ENCODE measurements around the gene GALNT14. TPM values are rescaled to one million over a fixed set of nuclear protein-coding genes. Genes with fewer than 3 reads are reported as not detected.

Gene GALNT14
- total and polyA plus RNA-seq, 8 donors, result 1.9 to 9.1 (median 2.8) TPM

GRCh38 chr2:31016648-31017047 is 121.6 kb downstream of the GALNT14 start:
- H3K36me3 ChIP-seq, result no peaks in the 10 kb centered on the region
- TF ChIP-seq CTCF (IDR thresholded peaks at IDR 0.05), result no peak
- no peaks in the 10 kb centered on the region for H3K27me3 ChIP-seq
- no peak overlapping the region for H3K4me3 ChIP-seq
- intact Hi-C loops (cut with DNase I), result no loop called here
- H3K27ac ChIP-seq, result no peak overlapping the region
- 84 to 88% methylated on average over 5 of the region's 5 CpGs for WGBS, 2 donors
- FAIRE-seq (no peak), ATAC-seq (no peak), DNase-seq (no peak)
- no peaks in the 10 kb centered on the region for H3K4me1 ChIP-seq
- no peaks in the 10 kb centered on the region for H3K9me3 ChIP-seq

- 61 to 72% methylated on average over 4 of the region's 4 CpGs for WGBS, 2 donors
- H3K9me3 ChIP-seq, result no peaks in the 10 kb centered on the region
- FAIRE-seq, result no peak
Measured at GRCh38 chr2:31014516-31014915, 123.7 kb downstream of the GALNT14 start.

GRCh38 chr2:31013301-31013700 is 124.9 kb downstream of the GALNT14 start:
- no peak overlapping the region for H3K27ac ChIP-seq
- no peak for TF ChIP-seq CTCF (IDR thresholded peaks at IDR 0.05)
- FAIRE-seq, result no peak
- ATAC-seq, result no peak
- intact Hi-C loops (cut with DNase I), result no loop called here
- no peak overlapping the region for H3K4me3 ChIP-seq
- H3K27me3 ChIP-seq, result no peaks in the 10 kb centered on the region
- H3K9me3 ChIP-seq, result no peaks in the 10 kb centered on the region
- H3K36me3 ChIP-seq, result no peaks in the 10 kb centered on the region
- H3K4me1 ChIP-seq, result no peaks in the 10 kb centered on the region
- no peak for DNase-seq
- WGBS, 2 donors, result 65 to 77% methylated on average over 8 of the region's 8 CpGs

More at GRCh38 chr2:31014516-31014915, 123.7 kb downstream of the GALNT14 start:
- intact Hi-C loops (cut with DNase I), result no loop called here
- Histone ChIP-seq H3K4me3 (no peak overlapping the region), H3K36me3 (no peaks in the 10 kb centered on the region), H3K27me3 (no peaks in the 10 kb centered on the region), H3K4me1 (no peaks in the 10 kb centered on the region), H3K27ac (no peak overlapping the region)
- TF ChIP-seq CTCF (IDR thresholded peaks at IDR 0.05), result no peak
- DNase-seq (no peak), ATAC-seq (no peak)

- FAIRE-seq, result no peak
- 78 to 84% methylated on average over 1 of the region's 1 CpG for WGBS, 2 donors
- no peak for ATAC-seq
Measured at GRCh38 chr2:31012406-31012805, 125.8 kb downstream of the GALNT14 start.

GRCh38 chr2:31011587-31011986 is 126.7 kb downstream of the GALNT14 start:
- ATAC-seq, result no peak
- no peak for FAIRE-seq
- no peak for DNase-seq

More at GRCh38 chr2:31012406-31012805, 125.8 kb downstream of the GALNT14 start:
- H3K4me3 ChIP-seq, result no peak overlapping the region
- H3K27me3 ChIP-seq, result no peaks in the 10 kb centered on the region
- H3K36me3 ChIP-seq, result no peaks in the 10 kb centered on the region
- no peaks in the 10 kb centered on the region for H3K9me3 ChIP-seq
- no peak overlapping the region for H3K27ac ChIP-seq
- H3K4me1 ChIP-seq, result no peaks in the 10 kb centered on the region
- TF ChIP-seq CTCF (IDR thresholded peaks at IDR 0.05), result no peak
- no peak for DNase-seq
- intact Hi-C loops (cut with DNase I), result no loop called here

More at GRCh38 chr2:31011587-31011986, 126.7 kb downstream of the GALNT14 start:
- no peaks in the 10 kb centered on the region for H3K4me1 ChIP-seq
- H3K27ac ChIP-seq, result no peak overlapping the region
- no peaks in the 10 kb centered on the region for H3K27me3 ChIP-seq
- no peaks in the 10 kb centered on the region for H3K9me3 ChIP-seq
- TF ChIP-seq CTCF (IDR thresholded peaks at IDR 0.05), result no peak
- intact Hi-C loops (cut with DNase I), result no loop called here
- no peaks in the 10 kb centered on the region for H3K36me3 ChIP-seq
- 56 to 61% methylated on average over 6 of the region's 6 CpGs for WGBS, 2 donors
- H3K4me3 ChIP-seq, result no peak overlapping the region
